SK-N-SH treated with all-trans-retinoic acid at 6 μM for 48 hours (cell line): ENCODE results near the gene ANKRD26.

Experiments
- ATAC-seq: fragments of 200-7000 bp; cut with Tn5 transposase; 3 replicates; pipeline ENCODE4 v1.9.1; 2020; ENCODE audit warnings: mild to moderate bottlenecking, moderate library complexity
- ARNTL ChIP-seq: fragments of 450-650 bp; formaldehyde crosslinking; IDR thresholded peaks from 2 replicates; pipeline ENCODE4 v1.5.0; 2020; ENCODE audit warnings: low read depth, mild to moderate bottlenecking, moderate library complexity, borderline replicate concordance
- BACH2 ChIP-seq: fragments of 250-450 bp; sonication (Bioruptor Pico); IDR thresholded peaks from 2 replicates; pipeline ENCODE4 v1.9.0; 2021; ENCODE audit warnings: mild to moderate bottlenecking, borderline replicate concordance
- ESRRG ChIP-seq: fragments of 250-450 bp; sonication (Bioruptor Pico); IDR thresholded peaks from 2 replicates; pipeline ENCODE4 v1.6.1; 2021; ENCODE audit warnings: mild to moderate bottlenecking
- OSR1 ChIP-seq: fragments of 250-450 bp; sonication (Bioruptor Pico); IDR thresholded peaks from 2 replicates; pipeline ENCODE4 v1.8.0; 2022; ENCODE audit warnings: moderate library complexity, mild to moderate bottlenecking, inconsistent platforms
- POU6F1 ChIP-seq: fragments of 250-450 bp; sonication (Bioruptor Pico); IDR thresholded peaks from 2 replicates; pipeline ENCODE4 v1.8.0; 2021; ENCODE audit warnings: low read depth, mild to moderate bottlenecking, moderate library complexity, borderline replicate concordance
- PPARA ChIP-seq: fragments of 250-450 bp; sonication (Bioruptor Pico); IDR thresholded peaks from 2 replicates; pipeline ENCODE4 v1.5.0; 2020; ENCODE audit warnings: mild to moderate bottlenecking, borderline replicate concordance
- RARB ChIP-seq: fragments of 250-450 bp; sonication (Bioruptor Pico); IDR thresholded peaks from 2 replicates; pipeline ENCODE4 v1.8.0; 2021; ENCODE audit warnings: mild to moderate bottlenecking, moderate library complexity
- SNAI2 ChIP-seq: fragments of 250-450 bp; sonication (Bioruptor Pico); IDR thresholded peaks from 2 replicates; pipeline ENCODE4 v1.5.0; 2020; ENCODE audit warnings: mild to moderate bottlenecking, moderate library complexity
- TCF4 ChIP-seq: fragments of 250-450 bp; sonication (Bioruptor Pico); IDR thresholded peaks from 2 replicates; pipeline ENCODE4 v1.8.0; 2021; ENCODE audit warnings: mild to moderate bottlenecking, moderate library complexity, borderline replicate concordance
- TOX ChIP-seq: fragments of 250-450 bp; sonication (Bioruptor Pico); IDR thresholded peaks from 2 replicates; pipeline ENCODE4 v1.8.0; 2021; ENCODE audit warnings: mild to moderate bottlenecking, moderate library complexity, borderline replicate concordance
- ZNF70 ChIP-seq: fragments of 450-650 bp; formaldehyde crosslinking; IDR thresholded peaks from 2 replicates; pipeline ENCODE4 v1.5.0; 2020; ENCODE audit warnings: mild to moderate bottlenecking, moderate library complexity
- ZNF8 ChIP-seq: fragments of 450-650 bp; formaldehyde crosslinking; IDR thresholded peaks from 2 replicates; pipeline ENCODE4 v1.5.0; 2020; ENCODE audit warnings: mild to moderate bottlenecking, moderate library complexity
- TF ChIP-seq, protein P1 (sequence below): fragments of 250-450 bp; sonication (Bioruptor Pico); IDR thresholded peaks from 2 replicates; pipeline ENCODE4 v1.8.0; 2020; ENCODE audit warnings: mild to moderate bottlenecking, moderate library complexity, borderline replicate concordance
- TF ChIP-seq, protein P2 (sequence below): fragments of 250-450 bp; sonication (Bioruptor Pico); IDR thresholded peaks from 2 replicates; pipeline ENCODE4 v1.5.1; 2020; ENCODE audit warnings: low read depth, mild to moderate bottlenecking, moderate library complexity
- TF ChIP-seq, protein P3 (sequence below): fragments of 250-450 bp; sonication (Bioruptor Pico); IDR thresholded peaks from 2 replicates; pipeline ENCODE4 v1.5.1; 2021; ENCODE audit warnings: mild to moderate bottlenecking, moderate library complexity
- TF ChIP-seq, protein P4 (sequence below): fragments of 250-450 bp; sonication (Bioruptor Pico); IDR thresholded peaks from 2 replicates; pipeline ENCODE4 v1.5.0; 2020; ENCODE audit warnings: mild to moderate bottlenecking, moderate library complexity

ANKRD26 gene

DNA sequence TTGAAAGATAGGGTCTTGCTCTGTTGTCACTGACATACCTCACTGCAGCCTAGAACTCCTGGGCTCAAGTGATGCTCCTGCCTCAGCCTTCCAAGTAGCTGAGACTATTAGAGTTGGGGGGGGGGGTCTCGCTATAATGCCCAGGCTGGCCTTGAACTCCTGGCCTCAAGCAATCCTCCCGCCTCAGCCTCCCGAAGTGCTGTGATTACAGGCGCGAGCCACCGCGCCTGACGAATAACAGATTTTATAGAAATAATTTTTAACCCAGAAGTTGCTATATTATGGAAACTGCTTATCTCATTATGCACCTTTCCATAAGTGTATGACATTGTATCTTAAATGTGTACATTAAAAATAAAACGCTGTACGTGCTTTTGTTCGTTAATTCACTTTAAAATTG, 846 bp downstream of the ANKRD26 start:
- no peak for ATAC-seq
- TF ChIP-seq, protein P1, sequence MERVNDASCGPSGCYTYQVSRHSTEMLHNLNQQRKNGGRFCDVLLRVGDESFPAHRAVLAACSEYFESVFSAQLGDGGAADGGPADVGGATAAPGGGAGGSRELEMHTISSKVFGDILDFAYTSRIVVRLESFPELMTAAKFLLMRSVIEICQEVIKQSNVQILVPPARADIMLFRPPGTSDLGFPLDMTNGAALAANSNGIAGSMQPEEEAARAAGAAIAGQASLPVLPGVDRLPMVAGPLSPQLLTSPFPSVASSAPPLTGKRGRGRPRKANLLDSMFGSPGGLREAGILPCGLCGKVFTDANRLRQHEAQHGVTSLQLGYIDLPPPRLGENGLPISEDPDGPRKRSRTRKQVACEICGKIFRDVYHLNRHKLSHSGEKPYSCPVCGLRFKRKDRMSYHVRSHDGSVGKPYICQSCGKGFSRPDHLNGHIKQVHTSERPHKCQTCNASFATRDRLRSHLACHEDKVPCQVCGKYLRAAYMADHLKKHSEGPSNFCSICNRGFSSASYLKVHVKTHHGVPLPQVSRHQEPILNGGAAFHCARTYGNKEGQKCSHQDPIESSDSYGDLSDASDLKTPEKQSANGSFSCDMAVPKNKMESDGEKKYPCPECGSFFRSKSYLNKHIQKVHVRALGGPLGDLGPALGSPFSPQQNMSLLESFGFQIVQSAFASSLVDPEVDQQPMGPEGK (CRISPR knock-in tag), result no peak
- TF ChIP-seq TCF4 (CRISPR knock-in tag) (no peak), TOX (CRISPR knock-in tag) (no peak), ZNF70 (no peak), ARNTL (CRISPR knock-in tag) (no peak), POU6F1 (no peak), BACH2 (no peak), SNAI2 (CRISPR knock-in tag) (no peak)
- TF ChIP-seq, all 23 proteins: peak for 0

GRCh38 chr10:27088119-27089044, 11.9 kb downstream of the ANKRD26 start:
- TF ChIP-seq, protein P2, sequence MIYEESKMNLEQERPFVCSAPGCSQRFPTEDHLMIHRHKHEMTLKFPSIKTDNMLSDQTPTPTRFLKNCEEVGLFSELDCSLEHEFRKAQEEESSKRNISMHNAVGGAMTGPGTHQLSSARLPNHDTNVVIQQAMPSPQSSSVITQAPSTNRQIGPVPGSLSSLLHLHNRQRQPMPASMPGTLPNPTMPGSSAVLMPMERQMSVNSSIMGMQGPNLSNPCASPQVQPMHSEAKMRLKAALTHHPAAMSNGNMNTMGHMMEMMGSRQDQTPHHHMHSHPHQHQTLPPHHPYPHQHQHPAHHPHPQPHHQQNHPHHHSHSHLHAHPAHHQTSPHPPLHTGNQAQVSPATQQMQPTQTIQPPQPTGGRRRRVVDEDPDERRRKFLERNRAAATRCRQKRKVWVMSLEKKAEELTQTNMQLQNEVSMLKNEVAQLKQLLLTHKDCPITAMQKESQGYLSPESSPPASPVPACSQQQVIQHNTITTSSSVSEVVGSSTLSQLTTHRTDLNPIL (CRISPR knock-in tag), result no peak
- TF ChIP-seq PPARA (CRISPR knock-in tag), result no peak
- TF ChIP-seq ZNF8 (CRISPR knock-in tag), result no peak
- no peak for TF ChIP-seq RARB (CRISPR knock-in tag)
- TF ChIP-seq TOX (CRISPR knock-in tag), result no peak
- no peak for TF ChIP-seq ARNTL (CRISPR knock-in tag)
- TF ChIP-seq, protein P3, sequence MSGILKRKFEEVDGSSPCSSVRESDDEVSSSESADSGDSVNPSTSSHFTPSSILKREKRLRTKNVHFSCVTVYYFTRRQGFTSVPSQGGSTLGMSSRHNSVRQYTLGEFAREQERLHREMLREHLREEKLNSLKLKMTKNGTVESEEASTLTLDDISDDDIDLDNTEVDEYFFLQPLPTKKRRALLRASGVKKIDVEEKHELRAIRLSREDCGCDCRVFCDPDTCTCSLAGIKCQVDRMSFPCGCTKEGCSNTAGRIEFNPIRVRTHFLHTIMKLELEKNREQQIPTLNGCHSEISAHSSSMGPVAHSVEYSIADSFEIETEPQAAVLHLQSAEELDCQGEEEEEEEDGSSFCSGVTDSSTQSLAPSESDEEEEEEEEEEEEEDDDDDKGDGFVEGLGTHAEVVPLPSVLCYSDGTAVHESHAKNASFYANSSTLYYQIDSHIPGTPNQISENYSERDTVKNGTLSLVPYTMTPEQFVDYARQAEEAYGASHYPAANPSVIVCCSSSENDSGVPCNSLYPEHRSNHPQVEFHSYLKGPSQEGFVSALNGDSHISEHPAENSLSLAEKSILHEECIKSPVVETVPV (CRISPR knock-in tag), result no peak
- no peak for TF ChIP-seq OSR1 (CRISPR knock-in tag)
- no peak for TF ChIP-seq ESRRG
- no peak for TF ChIP-seq POU6F1
- TF ChIP-seq, all 23 proteins: peak for 0
- ATAC-seq, result no peak

GRCh38 chr10:27072436-27073114, 27.7 kb downstream of the ANKRD26 start:
- ATAC-seq, result no peak
- TF ChIP-seq ESRRG (no peak), TCF4 (CRISPR knock-in tag) (no peak)
- TF ChIP-seq, protein P4, sequence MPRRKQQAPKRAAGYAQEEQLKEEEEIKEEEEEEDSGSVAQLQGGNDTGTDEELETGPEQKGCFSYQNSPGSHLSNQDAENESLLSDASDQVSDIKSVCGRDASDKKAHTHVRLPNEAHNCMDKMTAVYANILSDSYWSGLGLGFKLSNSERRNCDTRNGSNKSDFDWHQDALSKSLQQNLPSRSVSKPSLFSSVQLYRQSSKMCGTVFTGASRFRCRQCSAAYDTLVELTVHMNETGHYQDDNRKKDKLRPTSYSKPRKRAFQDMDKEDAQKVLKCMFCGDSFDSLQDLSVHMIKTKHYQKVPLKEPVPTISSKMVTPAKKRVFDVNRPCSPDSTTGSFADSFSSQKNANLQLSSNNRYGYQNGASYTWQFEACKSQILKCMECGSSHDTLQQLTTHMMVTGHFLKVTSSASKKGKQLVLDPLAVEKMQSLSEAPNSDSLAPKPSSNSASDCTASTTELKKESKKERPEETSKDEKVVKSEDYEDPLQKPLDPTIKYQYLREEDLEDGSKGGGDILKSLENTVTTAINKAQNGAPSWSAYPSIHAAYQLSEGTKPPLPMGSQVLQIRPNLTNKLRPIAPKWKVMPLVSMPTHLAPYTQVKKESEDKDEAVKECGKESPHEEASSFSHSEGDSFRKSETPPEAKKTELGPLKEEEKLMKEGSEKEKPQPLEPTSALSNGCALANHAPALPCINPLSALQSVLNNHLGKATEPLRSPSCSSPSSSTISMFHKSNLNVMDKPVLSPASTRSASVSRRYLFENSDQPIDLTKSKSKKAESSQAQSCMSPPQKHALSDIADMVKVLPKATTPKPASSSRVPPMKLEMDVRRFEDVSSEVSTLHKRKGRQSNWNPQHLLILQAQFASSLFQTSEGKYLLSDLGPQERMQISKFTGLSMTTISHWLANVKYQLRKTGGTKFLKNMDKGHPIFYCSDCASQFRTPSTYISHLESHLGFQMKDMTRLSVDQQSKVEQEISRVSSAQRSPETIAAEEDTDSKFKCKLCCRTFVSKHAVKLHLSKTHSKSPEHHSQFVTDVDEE (CRISPR knock-in tag), result no peak
